Activated CD4-positive, alpha-beta T cell treated with anti-CD3 and anti-CD28 coated beads for 24 hours (primary cell): Measurements from ENCODE around the gene EDIL3.
"Not testable (repeated sequence)": the region's sequence is repeated elsewhere in the genome, so short reads cannot be mapped to it uniquely, and the experiment has no call there.

ENCODE experiments used
- DNase-seq, 2 donors: peaks; one replicate each; pipeline ENCODE4 v3.0.0-alpha.2; 2020; ENCODE audit warnings: low read depth in 2 of 2

EDIL3 gene

GRCh38 chr5:84378961-84379360, 5.7 kb downstream of the EDIL3 start:
- no peak for DNase-seq

GRCh38 chr5:84378420-84378819, 6.3 kb downstream of the EDIL3 start:
- DNase-seq: no peak

DNA sequence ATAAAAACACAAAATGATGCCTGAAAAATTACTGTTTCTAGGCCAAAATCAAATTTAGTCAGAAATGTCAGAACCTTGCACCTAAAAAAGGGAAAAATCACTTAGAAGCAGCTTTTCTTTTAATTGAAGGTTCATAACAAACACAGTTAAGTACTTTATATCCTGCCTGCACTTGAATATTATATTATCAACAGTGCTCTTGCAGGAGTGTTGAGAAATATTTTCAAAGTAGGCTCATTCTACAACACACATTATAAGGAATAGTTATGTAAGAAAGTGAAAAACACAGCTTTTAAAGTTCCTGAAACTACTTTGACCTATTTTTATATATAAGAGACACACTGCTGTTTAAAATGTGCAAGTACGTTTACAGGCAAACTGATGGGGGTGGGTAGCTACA, 8.3 kb downstream of the EDIL3 start:
- no peak for DNase-seq

- no peak for DNase-seq
Measured at GRCh38 chr5:84374568-84374967, 10.1 kb downstream of the EDIL3 start.

DNA sequence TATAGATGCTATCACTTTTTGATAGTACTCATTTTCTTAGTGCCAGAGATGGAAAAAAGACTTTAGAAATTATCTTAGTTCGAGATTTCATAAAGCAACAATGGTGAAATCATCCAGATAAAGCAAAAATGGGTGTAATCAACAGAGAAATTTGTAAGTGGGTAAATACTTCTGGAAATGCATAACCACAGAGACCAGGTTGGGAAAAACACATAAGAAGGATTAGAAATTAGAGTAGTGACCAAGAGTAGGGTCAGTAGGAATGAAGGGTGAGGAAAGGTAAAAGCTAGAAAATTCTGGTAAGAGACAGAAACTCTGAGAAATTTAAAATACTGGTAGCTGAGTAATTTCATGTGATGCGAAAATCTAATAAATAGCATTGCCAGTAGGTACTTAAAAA, 11.2 kb downstream of the EDIL3 start:
- DNase-seq: no peak

DNA sequence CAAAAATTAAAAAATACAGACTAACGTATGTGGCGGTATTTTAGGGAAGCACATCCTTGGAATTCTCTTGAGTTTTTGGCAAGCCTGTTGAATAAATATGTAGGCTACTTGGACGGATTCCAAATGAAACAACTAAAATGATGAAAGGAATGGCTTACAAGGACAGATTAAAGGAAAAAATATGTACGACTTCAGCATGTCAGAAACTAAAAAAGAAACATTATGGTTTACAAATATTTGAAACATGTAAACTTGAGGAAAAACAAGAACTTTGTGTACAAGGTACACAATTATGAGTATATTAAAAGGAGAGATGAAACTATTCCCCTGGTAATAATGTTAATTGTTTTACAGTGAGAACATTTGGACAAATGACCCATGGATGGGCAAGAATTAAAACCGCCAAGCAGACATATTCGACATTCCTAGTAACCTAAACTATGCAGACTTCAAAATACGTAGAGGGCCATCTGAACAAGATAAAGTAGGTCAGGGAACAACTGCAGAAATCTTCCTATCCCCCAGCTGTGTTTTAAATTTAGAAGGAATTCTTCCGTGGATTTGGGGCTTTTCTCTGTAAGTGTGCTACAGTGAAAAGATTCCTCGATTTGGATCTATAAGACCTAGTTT, 12.5 kb downstream of the EDIL3 start:
- DNase-seq: no peak

GRCh38 chr5:84370176-84370575, 14.5 kb downstream of the EDIL3 start:
- no peak for DNase-seq

- DNase-seq: no peak
Measured at GRCh38 chr5:84364043-84364442, 20.6 kb downstream of the EDIL3 start.

DNA sequence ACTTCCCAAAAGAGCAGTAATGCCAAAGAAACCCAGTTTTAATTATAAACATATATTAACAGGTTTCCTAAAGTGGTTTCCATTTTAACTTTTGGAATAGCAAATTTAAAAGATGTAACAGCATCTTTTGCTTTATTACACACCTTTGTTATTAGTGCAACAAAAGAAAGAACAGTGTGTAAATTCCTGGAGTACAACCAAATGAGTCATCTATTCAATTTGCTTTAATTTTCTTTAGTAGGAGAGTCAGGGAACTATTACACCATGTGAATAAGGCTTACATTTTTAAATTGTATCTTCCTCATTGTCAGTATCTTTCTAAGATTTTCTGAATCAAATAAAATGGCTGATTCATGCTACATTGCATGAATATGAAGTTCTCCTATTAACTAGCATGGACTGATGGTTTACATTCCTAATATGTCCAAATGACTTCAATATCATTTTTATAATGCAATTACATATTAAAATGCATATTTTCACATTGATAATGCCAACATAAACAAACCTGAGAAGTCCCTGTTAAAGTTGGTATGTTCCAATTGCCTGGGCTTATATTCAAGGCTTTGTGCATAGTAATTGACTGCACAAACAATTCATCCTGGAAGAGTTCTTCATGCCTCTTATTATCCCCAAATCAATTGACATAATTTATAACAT, 22.5 kb downstream of the EDIL3 start:
- DNase-seq: no peak

- DNase-seq: no peak
Measured at GRCh38 chr5:84361572-84361971, 23.1 kb downstream of the EDIL3 start.

DNA sequence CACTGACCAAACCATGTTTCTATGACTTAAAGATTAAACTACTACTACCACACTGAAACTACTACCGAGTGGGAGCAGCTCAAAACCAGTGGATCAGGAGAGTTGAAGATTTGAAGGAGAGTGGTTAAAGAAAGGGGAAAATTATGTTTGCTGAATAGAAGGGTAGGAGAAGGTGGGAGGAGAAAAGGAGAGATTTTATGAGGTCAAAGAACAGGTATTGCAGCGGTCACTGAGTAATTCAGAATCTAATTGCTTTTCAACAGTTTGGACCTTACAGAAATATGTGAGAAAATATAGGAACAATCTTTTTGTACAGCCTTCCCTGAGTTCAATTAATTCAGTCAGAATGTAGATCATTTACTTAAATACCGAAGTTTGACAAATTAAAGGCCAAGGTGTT, 24.6 kb downstream of the EDIL3 start:
- no peak for DNase-seq

GRCh38 chr5:84354101-84354500, 30.6 kb downstream of the EDIL3 start:
- DNase-seq: no peak

DNA sequence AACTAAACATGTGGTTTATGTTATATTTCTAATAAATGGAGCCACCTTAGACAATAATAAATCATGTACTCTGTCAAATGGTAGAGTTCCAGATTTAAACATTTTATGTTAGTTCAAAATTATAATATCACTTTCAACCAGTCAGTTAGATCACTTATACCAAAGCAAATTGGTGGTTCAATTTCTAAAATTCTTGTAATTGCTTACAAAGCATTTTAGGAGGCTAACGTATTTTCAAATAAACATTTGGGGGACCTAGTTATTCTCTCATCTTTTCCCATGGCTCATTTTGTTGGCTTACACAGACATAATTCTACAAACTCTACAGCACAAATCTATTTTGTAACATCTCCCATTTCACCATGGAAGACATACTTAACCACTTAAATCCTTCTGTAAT, 39.9 kb downstream of the EDIL3 start:
- DNase-seq: no peak

DNA sequence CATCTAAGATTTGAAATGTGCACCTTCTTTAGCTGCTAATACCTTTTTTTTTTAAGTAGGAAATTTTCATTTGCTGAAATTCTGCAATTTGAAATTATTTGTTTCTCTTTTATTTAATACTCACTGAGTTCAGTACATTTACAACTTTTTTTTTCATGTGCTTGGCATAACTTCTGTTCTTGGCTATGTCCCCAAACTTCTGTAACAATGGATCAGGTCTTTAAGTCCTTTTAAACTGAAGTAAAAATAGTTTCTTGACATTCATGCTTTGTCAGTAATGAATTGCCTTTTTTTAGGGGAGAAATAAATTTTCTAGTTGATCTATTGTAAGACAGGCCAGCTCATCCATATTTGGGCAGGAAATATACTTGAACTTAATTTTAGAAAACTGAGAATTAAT, 41.5 kb downstream of the EDIL3 start:
- no peak for DNase-seq

DNA sequence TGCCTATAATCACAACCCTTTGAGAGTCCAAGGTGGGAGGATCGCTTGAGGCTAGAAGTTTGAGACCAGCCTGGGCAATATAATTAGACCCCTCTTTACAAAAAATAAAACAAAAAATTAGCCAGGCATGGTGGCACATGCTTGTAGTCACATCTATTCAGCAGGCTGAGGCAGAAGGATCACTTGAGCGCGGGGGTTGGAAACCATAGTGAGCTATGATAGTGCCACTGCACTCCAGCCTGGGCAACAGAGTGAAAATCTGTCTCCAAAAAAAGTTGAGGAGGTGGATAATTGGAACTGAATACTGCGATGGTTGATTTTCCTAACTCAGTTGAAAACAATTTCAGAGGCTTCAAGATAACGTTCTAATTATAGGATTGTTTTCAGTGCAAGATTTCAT, 52.6 kb downstream of the EDIL3 start:
- no peak for DNase-seq

- no peak for DNase-seq
Measured at GRCh38 chr5:84327591-84327990, 57.1 kb downstream of the EDIL3 start.

DNA sequence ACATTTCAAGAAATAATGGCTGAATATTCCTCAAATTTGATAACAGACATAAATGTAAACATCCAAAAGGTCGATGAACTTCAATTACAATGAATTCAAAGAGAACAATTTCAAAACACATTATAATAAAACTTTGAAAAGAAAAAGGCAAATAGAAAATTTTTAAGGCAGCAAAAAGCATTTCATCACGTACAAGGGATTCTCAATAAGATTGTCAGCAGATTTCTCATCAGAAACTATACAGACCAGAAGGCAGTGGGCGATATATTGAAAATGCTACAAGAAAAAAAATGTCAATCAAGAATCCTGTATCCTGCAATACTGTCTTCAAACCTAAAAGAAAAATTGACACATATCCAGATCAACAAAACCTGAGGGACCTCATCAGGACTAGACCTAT, 62.0 kb downstream of the EDIL3 start:
- no peak for DNase-seq

DNA sequence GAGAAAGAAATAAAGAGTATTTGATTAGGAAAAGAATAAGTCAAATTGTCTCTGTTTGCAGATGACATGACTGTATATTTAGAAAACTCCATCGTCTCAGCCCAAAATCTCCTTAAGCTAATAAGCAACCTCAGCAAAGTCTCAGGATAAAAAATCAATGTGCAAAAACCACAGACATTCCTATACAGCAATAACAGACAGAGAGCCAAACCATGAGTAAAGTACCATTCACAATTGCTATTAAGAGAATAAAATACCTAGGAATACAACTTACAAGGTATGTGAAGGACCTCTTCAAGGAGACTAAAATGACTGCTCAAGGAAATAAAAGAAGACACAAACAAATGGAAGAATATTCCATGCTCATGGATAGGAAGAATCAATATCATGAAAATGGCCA, 66.9 kb downstream of the EDIL3 start:
- not testable (repeated sequence) for DNase-seq

DNA sequence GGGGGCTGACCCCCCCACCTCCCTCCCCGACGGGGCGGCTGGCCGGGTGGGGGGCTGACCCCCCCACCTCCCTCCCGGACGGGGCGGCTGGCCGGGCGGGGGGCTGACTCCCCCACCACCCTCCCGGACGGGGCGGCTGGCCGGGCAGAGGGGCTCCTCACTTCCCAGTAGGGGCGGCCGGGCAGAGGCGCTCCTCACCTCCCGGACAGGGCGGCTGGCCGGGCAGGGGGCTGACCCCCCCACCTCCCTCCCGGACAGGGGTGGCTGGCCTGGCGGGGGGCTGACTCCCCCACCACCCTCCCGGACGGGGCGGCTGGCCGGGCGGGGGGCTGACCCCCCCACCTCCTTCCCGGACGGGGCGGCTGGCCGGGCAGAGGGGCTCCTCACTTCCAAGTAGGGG, 72.4 kb downstream of the EDIL3 start:
- DNase-seq: not testable (repeated sequence)

- DNase-seq: not testable (repeated sequence)
Measured at GRCh38 chr5:84309850-84310249, 74.8 kb downstream of the EDIL3 start.

GRCh38 chr5:84306601-84307000, 78.1 kb downstream of the EDIL3 start:
- DNase-seq: no peak

DNA sequence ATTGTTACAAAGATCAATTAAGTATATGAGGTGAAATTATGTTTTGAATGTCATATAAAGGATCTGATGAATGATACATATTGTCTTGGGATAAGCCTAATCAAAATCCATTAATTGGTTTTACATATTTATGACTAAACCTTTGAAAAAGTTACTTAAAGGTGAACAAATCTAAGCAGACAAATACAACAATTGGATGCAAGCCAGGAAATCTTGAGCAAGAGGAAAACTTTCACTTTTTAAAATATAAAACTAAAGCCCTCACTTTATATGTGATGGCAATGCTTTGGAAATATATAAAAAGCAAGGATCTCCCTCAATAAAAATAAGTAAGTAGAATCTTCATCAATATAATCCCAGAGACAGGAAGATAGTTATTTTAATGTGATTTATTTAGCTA, 80.1 kb downstream of the EDIL3 start:
- DNase-seq: no peak

DNA sequence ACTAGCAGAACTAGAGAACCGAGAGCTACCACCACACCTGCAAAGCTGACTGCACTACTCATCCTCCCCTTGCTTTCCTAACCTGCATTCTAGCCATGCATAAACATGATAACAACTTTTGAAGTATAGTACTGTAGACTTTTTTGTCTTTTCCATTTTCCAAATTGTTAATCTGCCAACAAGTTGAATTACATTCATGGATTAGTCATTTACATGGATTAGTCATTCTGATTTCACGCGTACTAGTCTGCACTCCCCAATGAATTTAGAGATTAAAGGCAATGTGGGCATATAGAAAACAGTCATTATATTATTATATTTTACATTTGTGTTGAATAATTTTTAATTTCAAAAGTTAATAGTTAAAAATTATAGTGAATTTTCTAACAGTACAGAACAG, 81.4 kb downstream of the EDIL3 start:
- DNase-seq: no peak

- no peak for DNase-seq
Measured at GRCh38 chr5:84301535-84301934, 83.1 kb downstream of the EDIL3 start.
